NCI-H146 treated with DMSO at 0.1 percent for 48 hours (cell line): ENCODE results near the gene ELAC1.
"Not testable (repeated sequence)": the region's sequence is repeated elsewhere in the genome, so short reads cannot be mapped to it uniquely, and the experiment has no call there.

Source experiments
- DNase-seq: peaks from one replicate; lab custom pipeline; 2025; ENCODE audit not compliant: unreplicated experiment; lab: John Stamatoyannopoulos, UW

The ELAC1 gene

DNA sequence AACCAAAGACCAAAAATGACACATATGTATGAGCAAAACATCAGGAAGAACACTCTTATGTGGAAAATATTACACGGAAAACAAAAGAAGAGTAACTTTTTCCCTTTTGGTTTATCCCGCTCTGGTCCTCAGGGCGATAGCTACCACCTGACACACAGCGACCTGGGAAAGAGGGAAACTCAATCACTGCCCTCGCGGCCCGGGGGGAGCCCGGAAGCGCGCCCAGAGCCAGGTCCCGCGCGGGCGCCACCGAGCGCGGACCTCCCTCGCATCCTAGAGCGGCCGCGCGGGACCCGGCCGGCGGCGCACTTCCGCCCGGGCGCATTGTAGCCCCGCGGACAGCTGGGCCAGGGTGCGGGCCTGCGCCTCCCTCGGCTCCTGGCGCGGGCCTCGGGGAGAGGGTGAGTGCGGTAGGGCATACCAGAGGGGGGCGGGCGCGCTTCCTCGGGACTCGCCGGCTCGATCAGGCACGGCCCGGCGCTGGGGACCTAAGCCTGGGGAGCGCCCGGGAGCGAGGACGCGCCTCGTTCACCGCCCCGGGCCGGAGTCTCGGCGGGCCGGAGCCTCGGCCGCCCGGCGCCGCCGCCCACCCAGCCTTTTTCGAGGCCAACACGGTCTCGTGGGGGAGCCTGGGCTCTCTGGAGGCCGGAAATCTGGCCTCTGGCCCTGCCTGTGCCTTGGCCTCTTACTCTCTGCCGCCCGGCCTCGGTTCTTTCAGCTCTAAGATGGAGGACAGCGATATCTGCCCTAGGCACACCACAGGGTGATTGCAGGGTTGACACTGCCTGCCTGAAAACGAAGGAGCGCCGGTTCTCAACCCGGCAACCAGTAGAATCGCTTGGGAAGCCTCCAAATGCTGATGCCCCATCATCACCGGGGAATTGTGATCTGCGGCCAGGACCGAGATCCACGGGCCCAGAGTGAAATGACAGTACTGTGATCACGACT, at the start of gene ELAC1:
Gene ELAC1 (plus strand): TSS at position 327 of the 948 bp plus-strand sequence. CDS start 6,365 bp downstream, outside the sequence.
- peak; percentile 87 for DNase-seq

- DNase-seq: no peak
These were observed 49.7 kb upstream of the ELAC1 start for GRCh38 chr18:50918153-50918552.

- no peak for DNase-seq
These were observed 43.5 kb upstream of the ELAC1 start for GRCh38 chr18:50924372-50924771.

DNA sequence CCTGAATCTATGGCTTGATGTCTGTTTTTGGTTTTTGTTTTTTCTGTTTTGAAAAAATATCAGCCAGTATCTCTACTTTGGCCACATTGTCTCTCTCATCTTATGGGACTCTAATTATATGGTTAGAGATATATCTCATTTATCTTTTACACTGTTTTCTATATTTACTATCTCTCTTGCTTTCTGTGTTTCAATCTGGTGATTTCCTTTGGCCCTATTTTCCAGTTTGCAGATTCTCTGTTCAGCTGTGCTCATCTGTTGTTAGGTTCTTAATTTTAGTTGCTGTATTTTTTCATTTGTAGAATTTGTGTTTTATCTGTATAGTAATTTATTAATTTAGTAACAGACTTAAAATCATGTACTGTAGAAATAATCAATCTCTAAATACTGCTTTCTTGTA, 41.3 kb upstream of the ELAC1 start:
- no peak for DNase-seq

DNA sequence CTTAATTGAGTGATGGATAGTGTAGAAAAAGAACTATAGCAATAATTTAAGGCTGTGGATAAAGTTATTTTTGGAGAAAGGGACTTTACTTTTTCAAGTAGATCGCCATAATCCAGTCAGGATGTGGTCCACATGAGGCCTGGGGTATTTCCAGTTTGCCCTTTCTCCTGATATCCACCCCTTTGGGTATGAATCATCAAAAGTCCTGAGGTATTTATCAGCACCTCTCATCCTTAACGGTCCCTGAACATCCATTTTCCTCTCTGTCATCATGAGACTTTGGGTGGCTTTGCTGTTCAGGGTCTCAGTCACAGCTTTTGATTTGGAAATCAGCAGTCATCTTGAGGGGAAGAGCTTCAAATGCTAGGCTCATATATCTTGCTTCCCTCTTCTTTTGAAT, 39.3 kb upstream of the ELAC1 start:
- no peak for DNase-seq

DNA sequence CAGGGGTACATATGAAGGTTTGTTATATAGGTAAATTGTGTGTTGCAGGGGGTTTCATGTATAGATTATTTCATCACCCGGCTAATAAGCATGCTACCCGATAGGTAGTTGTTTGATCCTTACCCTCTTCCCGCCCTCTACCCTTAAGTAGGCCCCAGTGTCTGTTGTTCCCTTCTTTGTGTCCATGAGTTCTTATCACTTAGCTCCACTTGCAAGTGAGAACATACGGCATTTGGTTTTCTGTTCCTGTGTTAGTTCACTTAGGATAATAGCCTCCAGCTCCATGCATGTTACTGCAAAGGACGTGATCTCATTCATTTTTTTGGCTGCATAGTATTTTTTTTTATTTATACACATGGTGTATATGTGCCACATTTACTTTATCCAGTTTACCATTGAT, 34.2 kb upstream of the ELAC1 start:
- no peak for DNase-seq

GRCh38 chr18:50934545-50935211, 33.2 kb upstream of the ELAC1 start:
- no peak for DNase-seq

- DNase-seq: no peak
These were observed 32.2 kb upstream of the ELAC1 start for GRCh38 chr18:50935493-50936191.

DNA sequence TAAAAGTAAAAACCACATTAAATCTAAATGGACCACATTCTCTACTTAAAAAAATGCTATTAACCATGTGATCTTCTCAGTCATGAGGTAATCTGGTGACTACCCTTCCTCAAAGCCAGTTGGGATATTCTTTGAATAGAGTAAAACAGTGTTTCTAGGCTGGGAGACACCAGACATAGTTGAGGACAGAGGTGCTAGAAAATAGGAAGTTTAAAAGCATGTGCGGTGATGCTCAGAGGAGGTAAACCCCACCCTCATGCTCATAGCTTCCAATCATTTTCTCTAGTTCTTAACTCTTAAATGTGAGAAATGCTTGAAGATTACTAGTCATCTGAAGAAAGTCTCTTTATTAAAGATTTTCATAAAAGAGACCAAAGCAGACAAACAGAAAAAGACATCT, 30.7 kb upstream of the ELAC1 start:
- DNase-seq: no peak

DNA sequence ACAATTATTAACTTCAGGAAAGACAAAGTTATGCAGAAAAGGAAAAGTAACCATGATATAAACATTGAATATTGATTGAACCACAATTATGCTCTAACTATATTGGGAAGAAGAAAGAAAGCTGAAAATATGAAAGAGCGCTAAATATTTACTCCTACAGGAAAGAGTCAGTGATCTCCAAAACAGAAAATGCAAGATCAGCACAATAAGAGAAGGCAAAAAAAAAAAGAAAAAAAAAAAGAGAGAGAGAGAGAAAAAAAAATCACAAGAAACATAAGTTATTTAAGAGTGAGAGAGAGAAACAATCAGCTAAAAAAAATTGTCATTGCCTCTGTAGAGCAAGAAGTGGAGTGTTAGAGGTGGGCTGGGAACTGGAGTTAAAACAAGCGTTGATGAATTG, 28.9 kb upstream of the ELAC1 start:
- DNase-seq: no peak

GRCh38 chr18:50944245-50944932, 23.5 kb upstream of the ELAC1 start:
- no peak for DNase-seq

DNA sequence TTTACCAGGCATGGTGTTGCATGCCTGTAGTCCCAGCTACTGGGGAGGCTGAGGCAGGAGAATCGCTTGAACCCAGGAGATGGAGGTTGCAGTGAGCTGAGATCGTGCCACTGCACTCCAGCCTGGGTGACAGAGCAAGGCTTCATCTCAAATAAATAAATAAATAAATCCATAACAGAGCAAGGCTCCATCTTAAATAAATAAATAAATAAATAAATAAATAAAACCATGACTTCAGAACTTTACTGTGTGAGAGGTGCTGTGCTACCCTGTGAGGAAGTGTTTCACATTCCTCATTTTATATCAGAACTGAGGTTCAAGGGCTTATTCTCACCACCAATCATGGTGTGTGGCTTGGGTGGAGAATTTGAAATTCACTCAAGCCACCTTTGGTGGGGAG, 21.9 kb upstream of the ELAC1 start:
- not testable (repeated sequence) for DNase-seq

DNA sequence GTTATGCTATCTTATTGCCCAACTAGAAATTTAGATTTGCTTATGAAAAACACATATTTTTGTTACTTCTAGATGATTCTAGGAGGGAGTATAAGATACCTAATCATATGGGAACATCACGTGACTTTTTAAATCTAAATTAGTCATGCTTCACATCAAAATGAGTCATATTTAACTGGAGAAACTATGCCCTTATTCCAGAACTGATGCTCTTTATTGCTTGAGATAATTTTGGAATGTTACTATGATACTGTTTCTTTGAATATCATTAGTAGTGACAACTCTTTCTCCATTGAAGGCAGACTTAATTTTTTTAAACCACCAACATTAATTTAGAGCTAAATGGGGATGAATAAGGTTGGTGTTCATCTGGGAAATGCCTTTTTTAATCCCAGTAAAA, 19.9 kb upstream of the ELAC1 start:
- no peak for DNase-seq

DNA sequence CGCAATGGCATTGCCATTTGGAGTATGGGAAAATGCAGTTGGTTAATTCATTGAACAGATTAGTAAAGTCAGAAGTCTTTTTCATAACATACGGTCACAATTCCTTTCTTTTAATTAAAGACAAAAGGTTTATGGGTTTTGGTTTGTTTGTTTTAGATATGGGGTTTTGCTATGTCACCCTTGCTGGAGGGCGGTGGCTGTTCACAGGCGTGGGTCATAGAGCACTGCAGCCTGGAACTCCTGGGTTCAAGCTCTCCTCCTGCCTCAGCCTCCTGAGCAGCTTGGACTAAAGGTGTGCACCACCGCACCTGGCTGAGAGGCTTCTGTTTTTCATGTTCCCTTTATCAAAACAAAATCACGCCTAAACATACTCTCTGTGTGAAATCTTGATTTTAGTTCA, 18.7 kb upstream of the ELAC1 start:
- DNase-seq: no peak

GRCh38 chr18:50950626-50951025, 17.2 kb upstream of the ELAC1 start:
- no peak for DNase-seq

DNA sequence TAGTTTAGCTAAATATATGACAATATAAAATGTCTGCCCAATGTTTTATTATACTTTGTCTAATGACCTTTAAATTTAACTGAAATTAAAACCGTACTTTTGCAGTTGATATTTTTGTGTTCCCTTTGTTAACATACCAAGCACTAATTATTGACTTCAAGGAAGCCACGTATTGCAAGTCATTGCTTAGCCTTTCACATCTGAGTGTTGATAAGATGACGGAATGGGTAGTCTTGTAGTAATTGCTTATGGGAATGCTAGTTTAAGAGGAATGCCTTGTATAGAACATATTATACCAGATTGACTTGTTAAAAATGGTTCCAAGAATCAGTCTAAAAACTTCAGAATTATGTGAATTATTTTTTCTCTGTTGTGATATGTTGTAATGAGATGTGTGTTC, 14.0 kb upstream of the ELAC1 start:
- DNase-seq: no peak

DNA sequence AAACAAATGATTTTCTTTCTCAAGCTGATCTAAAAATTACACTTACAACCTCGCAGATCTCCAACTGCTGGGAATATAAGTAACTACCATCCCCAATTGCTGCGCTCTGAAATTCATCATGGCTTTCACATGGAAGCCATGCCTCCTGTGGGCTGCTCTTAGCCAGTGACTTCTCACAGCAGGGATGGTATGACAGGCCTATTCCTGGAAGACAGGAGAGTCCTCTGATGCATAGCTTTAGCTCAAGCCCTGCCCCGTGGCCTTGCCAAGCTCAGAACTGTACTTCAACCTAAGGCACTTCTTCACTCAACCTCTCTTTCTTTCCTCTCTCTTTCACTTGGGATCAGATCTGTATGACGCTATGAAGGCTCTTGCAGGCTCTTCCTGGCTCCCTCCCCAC, 12.6 kb upstream of the ELAC1 start:
- no peak for DNase-seq

DNA sequence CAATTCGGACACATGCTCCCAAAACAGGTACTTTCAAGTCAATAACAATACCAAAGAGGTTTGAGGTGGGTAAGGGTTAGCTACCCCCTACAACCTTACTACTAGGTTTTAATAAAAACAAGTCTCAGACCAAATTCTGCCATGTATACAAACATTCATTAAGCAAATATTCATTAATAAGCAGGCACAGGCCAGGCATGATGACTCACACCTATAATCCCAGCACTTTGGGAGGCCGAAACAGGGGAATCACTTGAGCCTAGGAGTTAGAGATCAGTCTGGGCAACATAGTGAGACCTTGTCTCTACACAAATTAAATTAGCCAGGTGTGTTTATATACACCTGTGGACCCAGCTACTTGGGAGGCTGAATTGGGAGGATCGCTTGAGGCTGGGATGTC, 11.7 kb upstream of the ELAC1 start:
- DNase-seq: no peak

DNA sequence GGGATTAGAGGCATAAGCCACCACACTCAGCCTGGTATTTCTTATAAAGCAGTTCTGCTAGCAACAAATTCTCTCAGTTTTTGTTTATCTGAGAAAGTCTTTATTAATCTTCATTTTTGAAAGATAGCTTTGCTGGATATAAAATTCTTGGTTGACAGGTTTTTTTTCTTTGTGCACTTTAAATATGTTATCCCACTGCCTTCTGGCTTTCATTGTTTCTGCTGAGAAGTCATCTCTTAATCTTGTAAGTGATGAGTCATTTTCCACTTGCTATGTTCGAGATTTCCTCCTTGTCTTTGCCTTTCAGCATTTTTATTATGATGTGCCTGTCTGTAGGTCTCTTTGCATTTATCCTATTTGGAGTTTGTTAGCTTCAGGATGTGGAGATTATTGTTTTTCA, 5.9 kb upstream of the ELAC1 start:
- DNase-seq: no peak

DNA sequence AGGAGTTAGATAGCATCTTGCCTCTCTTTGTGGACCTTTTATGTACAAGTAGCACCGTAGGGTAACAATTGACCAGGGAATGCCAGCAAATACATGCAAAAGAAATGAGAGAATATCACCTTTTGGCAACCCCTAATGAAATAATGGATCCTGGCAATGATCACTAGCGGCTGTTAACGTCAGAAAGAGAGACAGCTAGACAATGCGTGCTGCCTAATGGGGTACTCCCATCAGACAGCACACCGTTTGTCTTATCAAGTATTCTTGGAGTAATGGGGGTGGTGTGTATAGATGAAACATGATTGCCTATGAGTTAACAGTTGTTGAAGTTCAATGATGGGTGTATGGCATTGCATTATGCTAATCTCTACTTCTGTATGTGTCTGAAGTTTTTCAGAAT, 1.6 kb downstream of the ELAC1 start:
- DNase-seq: no peak

- DNase-seq: peak; percentile 78
These were observed 2.2 kb downstream of the ELAC1 start for GRCh38 chr18:50970006-50970405.
